ENCODE measurements around the gene TDRD15.

The TDRD15 gene

DNA sequence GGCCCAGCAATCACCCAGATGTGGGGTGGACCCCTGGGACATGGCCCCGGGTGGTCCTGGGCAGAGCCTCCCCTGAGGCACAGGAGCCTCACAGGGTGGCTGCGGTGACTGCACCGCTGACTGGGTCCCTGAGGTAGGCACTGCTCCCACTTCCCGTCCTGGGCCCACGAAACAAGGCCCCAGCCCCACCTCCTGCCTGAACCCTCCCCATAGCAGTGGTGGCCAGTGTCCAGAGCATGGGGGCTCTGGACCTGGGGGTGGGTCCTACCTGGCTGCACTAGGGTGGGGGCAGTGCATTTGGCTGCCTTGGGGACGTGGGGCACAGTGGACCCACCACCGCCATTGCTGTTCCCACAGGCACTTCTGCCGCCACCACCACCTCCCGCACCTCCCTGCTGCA lies 39.4 kb downstream of the TDRD15 start:
- no peak overlapping the region for H3K4me3 Mint-ChIP-seq
- DNase-seq (ENCODE audit: low spot score) = no peak
- no peak overlapping the region for H3K27ac Mint-ChIP-seq
- H3K36me3 Mint-ChIP-seq (ENCODE audit: low read depth) = no peaks in the 10 kb centered on the region
- no peaks in the 10 kb centered on the region for H3K4me1 Mint-ChIP-seq (ENCODE audit: low read depth)
- no peaks in the 10 kb centered on the region for H3K27me3 Mint-ChIP-seq (ENCODE audit: low read depth)
- H3K9me3 Mint-ChIP-seq = no peaks in the 10 kb centered on the region

DNA sequence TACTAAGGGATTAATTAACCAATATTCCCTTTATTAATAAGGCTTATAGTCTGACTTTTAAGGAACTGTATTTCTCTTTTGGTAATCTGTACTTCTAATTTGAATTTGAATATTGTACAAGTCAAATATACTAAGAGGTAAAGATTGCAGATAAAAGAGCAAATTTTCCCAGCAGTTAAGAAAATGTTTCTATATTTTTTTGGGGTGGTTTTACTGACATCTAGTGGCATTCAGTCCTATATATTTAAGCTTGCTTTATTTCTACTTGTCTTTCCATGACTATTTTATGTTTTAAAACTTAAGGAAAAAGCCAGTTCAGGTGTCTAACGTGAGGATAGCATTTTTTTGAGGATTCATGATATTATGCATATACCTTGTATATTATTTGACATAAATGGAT lies 41.6 kb downstream of the TDRD15 start:
- no peak overlapping the region for H3K27ac Mint-ChIP-seq
- no peak for DNase-seq (ENCODE audit: low spot score)
- no peaks in the 10 kb centered on the region for H3K36me3 Mint-ChIP-seq (ENCODE audit: low read depth)
- no peaks in the 10 kb centered on the region for H3K9me3 Mint-ChIP-seq
- no peaks in the 10 kb centered on the region for H3K4me1 Mint-ChIP-seq (ENCODE audit: low read depth)
- H3K4me3 Mint-ChIP-seq = no peak overlapping the region
- H3K27me3 Mint-ChIP-seq (ENCODE audit: low read depth) = no peaks in the 10 kb centered on the region

DNA sequence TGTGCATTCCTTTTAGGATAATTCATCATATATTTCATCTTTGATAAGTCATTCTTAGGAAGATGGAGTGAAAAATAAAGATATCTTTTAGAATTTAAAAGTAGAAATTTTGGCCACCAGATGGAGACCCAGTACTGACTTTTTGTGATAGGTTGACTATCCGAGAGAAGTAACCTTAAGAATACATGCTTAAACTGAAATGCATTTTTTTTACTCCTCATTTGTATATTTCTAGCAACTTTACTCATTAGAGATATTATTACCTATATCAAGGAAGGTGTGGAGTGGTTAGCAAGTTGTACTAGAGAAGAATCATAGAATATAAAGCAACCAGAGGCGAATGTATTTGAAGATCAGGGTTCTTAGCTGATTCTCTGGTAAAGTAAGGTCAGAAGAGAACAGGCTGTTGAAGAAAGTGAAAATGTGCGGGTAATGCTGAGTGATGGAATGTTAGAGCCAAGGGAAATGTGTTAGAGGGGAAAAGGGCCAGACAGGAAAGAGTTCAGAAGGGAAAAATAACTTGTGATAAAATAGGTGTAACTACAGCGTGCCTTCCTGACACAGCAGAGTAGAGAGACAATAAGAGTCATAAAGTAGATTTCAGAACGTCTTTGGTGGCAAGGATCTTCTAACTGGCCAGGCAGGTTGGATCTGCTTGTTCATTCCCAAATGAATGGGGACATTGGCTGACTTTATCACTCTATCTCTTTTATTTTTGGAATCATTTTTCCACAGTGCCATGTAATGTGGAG lies 52.3 kb downstream of the TDRD15 start:
- no peak overlapping the region for H3K27ac Mint-ChIP-seq
- DNase-seq (ENCODE audit: low spot score) = no peak
- no peak overlapping the region for H3K4me3 Mint-ChIP-seq
- no peaks in the 10 kb centered on the region for H3K36me3 Mint-ChIP-seq (ENCODE audit: low read depth)
- no peaks in the 10 kb centered on the region for H3K4me1 Mint-ChIP-seq (ENCODE audit: low read depth)
- no peaks in the 10 kb centered on the region for H3K9me3 Mint-ChIP-seq
- no peaks in the 10 kb centered on the region for H3K27me3 Mint-ChIP-seq (ENCODE audit: low read depth)

DNA sequence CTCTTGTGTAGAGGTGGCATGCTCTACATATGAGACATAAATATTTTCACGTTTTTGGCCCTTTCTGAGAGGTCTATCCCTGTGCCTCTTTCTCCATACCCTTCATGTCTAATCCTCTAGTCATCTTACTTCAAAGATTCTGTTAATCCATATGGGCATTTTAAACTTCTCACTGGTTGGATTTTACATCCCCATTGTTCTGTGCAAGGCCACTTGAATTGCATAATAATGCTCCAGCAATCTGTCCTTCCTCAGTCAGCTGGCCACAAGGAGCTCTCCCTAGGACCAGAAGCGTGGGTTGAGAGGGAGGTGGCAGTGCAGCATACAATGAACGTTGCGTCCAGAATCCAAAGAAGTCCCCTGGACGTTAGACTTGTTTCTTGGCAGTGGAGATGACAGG lies 58.2 kb downstream of the TDRD15 start:
- Mint-ChIP-seq H3K4me3 (no peak overlapping the region), H3K4me1 (ENCODE audit: low read depth) (no peaks in the 10 kb centered on the region), H3K27me3 (ENCODE audit: low read depth) (no peaks in the 10 kb centered on the region), H3K27ac (no peak overlapping the region), H3K9me3 (peaks cover 2% of the 10 kb centered on the region), H3K36me3 (ENCODE audit: low read depth) (no peaks in the 10 kb centered on the region)
- DNase-seq (ENCODE audit: low spot score) = no peak

DNA sequence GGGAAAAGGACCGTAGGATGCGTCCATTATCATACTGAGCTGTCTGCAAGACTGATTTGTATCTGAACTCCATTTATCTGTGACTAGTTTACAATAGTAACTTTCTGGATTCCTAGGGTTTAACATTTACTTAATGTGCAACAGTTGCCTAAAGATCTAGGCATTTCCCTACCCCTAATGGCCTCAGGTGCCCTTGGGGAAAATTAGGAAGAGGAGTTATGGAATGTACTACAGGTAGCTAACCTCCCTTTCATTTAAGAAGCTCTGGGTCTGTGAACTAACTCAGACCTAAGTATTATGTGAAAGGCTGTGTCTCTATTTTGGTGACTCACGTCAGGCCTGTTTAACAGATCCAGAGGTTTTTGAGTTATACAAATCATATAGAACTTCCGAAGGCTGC lies 59.5 kb downstream of the TDRD15 start:
- DNase-seq (ENCODE audit: low spot score) = no peak
- peaks cover 4% of the 10 kb centered on the region for H3K9me3 Mint-ChIP-seq
- H3K36me3 Mint-ChIP-seq (ENCODE audit: low read depth) = no peaks in the 10 kb centered on the region
- no peaks in the 10 kb centered on the region for H3K27me3 Mint-ChIP-seq (ENCODE audit: low read depth)
- H3K27ac Mint-ChIP-seq = no peak overlapping the region
- H3K4me1 Mint-ChIP-seq (ENCODE audit: low read depth) = no peaks in the 10 kb centered on the region
- H3K4me3 Mint-ChIP-seq = no peak overlapping the region

DNA sequence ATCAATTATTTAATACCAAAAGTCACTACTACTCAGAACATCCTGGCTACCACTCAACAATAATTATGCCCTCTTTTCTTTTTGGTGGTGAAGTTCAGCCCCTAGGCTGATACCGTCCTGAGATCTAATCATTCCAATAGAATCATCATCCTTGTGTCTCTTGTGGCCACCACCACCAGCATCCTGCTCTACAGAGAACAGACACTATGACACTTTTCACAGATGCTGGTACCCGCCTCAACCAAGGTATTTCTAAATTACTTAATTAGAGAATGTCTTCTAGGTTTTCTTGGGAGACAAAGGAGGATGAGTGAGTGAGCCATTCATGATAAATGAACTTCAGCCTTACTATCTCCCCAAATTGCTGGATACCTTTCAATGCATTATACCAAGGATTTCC lies 60.0 kb downstream of the TDRD15 start:
- Mint-ChIP-seq H3K9me3 (peaks cover 4% of the 10 kb centered on the region), H3K36me3 (ENCODE audit: low read depth) (no peaks in the 10 kb centered on the region), H3K27me3 (ENCODE audit: low read depth) (no peaks in the 10 kb centered on the region), H3K27ac (no peak overlapping the region), H3K4me1 (ENCODE audit: low read depth) (no peaks in the 10 kb centered on the region), H3K4me3 (no peak overlapping the region)
- no peak for DNase-seq (ENCODE audit: low spot score)

DNA sequence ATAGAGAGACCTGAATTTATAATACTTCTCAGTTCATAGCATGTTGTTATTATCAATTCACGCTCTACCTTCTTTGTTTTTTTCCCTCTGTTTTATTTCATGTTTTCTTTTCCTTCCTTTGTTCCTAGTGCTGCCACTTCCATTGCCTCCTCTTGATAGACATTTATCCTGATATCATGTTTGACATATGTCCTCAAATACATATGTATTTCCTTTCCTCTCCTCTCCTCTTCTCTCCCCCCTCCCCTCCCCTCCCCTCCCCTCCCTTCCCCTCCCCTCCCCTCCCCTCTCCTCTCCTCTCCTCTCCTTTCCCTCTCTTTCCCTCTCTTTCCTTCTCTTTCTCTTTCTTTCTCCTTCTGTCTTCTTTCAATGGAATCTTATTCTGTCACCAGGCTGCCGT lies 67.8 kb downstream of the TDRD15 start:
- peaks cover 8% of the 10 kb centered on the region for H3K9me3 Mint-ChIP-seq
- no peaks in the 10 kb centered on the region for H3K4me1 Mint-ChIP-seq (ENCODE audit: low read depth)
- no peak overlapping the region for H3K4me3 Mint-ChIP-seq
- H3K36me3 Mint-ChIP-seq (ENCODE audit: low read depth) = no peaks in the 10 kb centered on the region
- H3K27ac Mint-ChIP-seq = no peak overlapping the region
- no peak for DNase-seq (ENCODE audit: low spot score)
- H3K27me3 Mint-ChIP-seq (ENCODE audit: low read depth) = no peaks in the 10 kb centered on the region

All from T-helper 2 cell treated with Interferon-gamma antibody and Interleukin-4, amounts not matched to agents 5 μg/mL and 100 μg/mL, for 36 hours (primary cell).